Spleen (tissue), 11 donors: Measurements from ENCODE around the gene SERPING1. TPM values are rescaled to one million over a fixed set of nuclear protein-coding genes. Genes with fewer than 3 reads are reported as not detected.

Experiments used
- DNase-seq: peaks from one replicate; pipeline ENCODE4 v3.0.0-alpha.2; 2020
- H3K27ac ChIP-seq, 8 donors: fragments of 200-600 bp; sonication (generic) in 7 of 8; 1 replicate in 4 of 8; 2 replicates in 4 of 8; pipeline versions ENCODE4 v1.5.0 to v1.8.0; 2016 to 2021; ENCODE audit warnings: inconsistent platforms in 4 of 8, mild to moderate bottlenecking in 4 of 8, moderate library complexity in 1 of 8
- H3K27me3 ChIP-seq, 7 donors: fragments of 200-600 bp; sonication (generic) in 6 of 7; replicated peaks in 1 of 7; 1 replicate in 4 of 7; 2 replicates in 3 of 7; pipeline versions ENCODE4 v1.5.0 to v1.8.0; 2016 to 2021; ENCODE audit warnings: inconsistent platforms in 3 of 7, mild to moderate bottlenecking in 1 of 7
- H3K36me3 ChIP-seq, 6 donors: fragments of 200-600 bp; sonication (generic) in 5 of 6; 1 replicate in 4 of 6; 2 replicates in 2 of 6; pipeline versions ENCODE4 v1.5.0 to v1.8.0; 2016 to 2021; ENCODE audit warnings: inconsistent platforms in 2 of 6
- H3K4me1 ChIP-seq, 6 donors: fragments of 200-600 bp; sonication (generic) in 5 of 6; 1 replicate in 3 of 6; 2 replicates in 3 of 6; pipeline versions ENCODE4 v1.5.0 to v1.8.0; 2016 to 2021; ENCODE audit warnings: inconsistent platforms in 3 of 6
- H3K4me3 ChIP-seq, 8 donors: fragments of 200-600 bp; sonication (generic) in 7 of 8; 1 replicate in 4 of 8; 2 replicates in 4 of 8; pipeline versions ENCODE4 v1.5.0 to v1.8.0; 2016 to 2021; ENCODE audit warnings: inconsistent platforms in 4 of 8, mild to moderate bottlenecking in 4 of 8, moderate library complexity in 2 of 8
- H3K9me3 ChIP-seq, 8 donors: fragments of 200-600 bp; sonication (generic) in 7 of 8; 1 replicate in 4 of 8; 2 replicates in 4 of 8; pipeline versions ENCODE4 v1.5.0 to v1.8.0; 2016 to 2021; ENCODE audit warnings: inconsistent platforms in 4 of 8
- POLR2A ChIP-seq, 3 donors: fragments of 450-650 bp; IDR thresholded peaks; one replicate each; pipeline ENCODE4 v1.5.1; 2017; ENCODE audit warnings: antibody characterized with exemption in 3 of 3, mild to moderate bottlenecking in 1 of 3
- POLR2AphosphoS5 ChIP-seq, 3 donors: sonication (generic); formaldehyde crosslinking; IDR thresholded peaks; one replicate each; pipeline ENCODE4 v1.5.1; 2017; ENCODE audit warnings: antibody characterized with exemption in 3 of 3
- WGBS, 5 donors: extraction: QIAGEN DNeasy Blood & Tissue Kit in 3 of 5; methylation state at CpG; one replicate each; pipeline versions ENCODE4 v1.1.5 to v1.1.7; 2013 to 2018; 5-methylcytosine and 5-hydroxymethylcytosine counted together
- intact Hi-C: fragments of 100-400 bp; cut with DNase I; formaldehyde crosslinking; loops from one replicate; pipeline ENCODE4 v1.15.0; 2023; ENCODE audit warnings: low total_unique reads
- polyA plus RNA-seq, 3 donors: library from polyadenylated mRNA; stranded (reverse); fragments of 200-250 nt; gene quantifications; one replicate each; pipeline ENCODE4 v1.2.1, GENCODE V29; 2013
- total RNA-seq, 7 donors: library from RNA; depleted of rRNA in 3 of 7; stranded (reverse); fragments of >200 nt in 3 of 7; fragmentation: NEBNext Ultra II Directional in 4 of 7; extraction: Animal tissue kit (Norgen Biotek cat#: 25700) in 4 of 7; gene quantifications; one replicate each; pipeline versions ENCODE4 v1.1.0 to v1.2.1, GENCODE V29; 2016 to 2021
- TF ChIP-seq, protein P1 (sequence below), 11 experiments: fragments of 200-600 bp in 7 of 11; fragments of 450-650 bp in 4 of 11; sonication (generic) in 4 of 11; IDR thresholded peaks in 8 of 11; conservative IDR thresholded peaks in 3 of 11; 1 replicate in 7 of 11; 2 replicates in 4 of 11; pipeline versions ENCODE4 v1.4.0 to v1.8.0; 2016 to 2021; ENCODE audit warnings: antibody characterized with exemption in 11 of 11, inconsistent platforms in 4 of 11, mild to moderate bottlenecking in 1 of 11
- donor health status: healthy with polysubstance abuse.
- donor health status: DM: no; HTN: no; CAD: no; lungs with moderate emphysema.
- donor health status: DM: no; HTN: no; CAD: no.
- donor health status: Bipolar disorder and iron deficiency.
- donor health status: healthy.
- donor health status: DM: no; HTN: no; CAD: no.
- donor health status: DM: yes; HTN: yes; CAD: no.

SERPING1 gene
- total and polyA plus RNA-seq, 10 donors = 104 to 364 (median 228) TPM

DNA sequence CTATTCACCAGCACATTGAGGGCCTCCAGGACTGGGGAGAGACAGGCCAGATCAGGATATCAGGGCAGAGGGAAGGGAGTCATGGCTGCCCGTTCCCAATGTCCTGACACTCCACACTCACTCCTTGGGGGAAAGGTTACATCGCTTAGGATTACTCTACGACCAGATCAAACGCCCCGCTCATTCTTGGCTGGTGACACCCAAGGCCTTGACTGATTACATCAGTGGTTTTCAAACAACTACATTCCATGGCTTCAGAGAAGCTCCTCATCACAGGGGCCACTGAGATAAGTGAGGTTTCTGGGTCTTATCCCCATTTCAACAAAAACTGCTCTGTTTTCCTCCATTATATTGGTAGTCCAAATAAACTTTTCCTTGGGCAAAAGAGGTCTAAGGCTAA, 45.0 kb upstream of the SERPING1 start:
- TF ChIP-seq POLR2A (IDR thresholded peaks at IDR 0.05) (no peak), POLR2AphosphoS5 (IDR thresholded peaks at IDR 0.05) (no peak)
- TF ChIP-seq, protein P1, sequence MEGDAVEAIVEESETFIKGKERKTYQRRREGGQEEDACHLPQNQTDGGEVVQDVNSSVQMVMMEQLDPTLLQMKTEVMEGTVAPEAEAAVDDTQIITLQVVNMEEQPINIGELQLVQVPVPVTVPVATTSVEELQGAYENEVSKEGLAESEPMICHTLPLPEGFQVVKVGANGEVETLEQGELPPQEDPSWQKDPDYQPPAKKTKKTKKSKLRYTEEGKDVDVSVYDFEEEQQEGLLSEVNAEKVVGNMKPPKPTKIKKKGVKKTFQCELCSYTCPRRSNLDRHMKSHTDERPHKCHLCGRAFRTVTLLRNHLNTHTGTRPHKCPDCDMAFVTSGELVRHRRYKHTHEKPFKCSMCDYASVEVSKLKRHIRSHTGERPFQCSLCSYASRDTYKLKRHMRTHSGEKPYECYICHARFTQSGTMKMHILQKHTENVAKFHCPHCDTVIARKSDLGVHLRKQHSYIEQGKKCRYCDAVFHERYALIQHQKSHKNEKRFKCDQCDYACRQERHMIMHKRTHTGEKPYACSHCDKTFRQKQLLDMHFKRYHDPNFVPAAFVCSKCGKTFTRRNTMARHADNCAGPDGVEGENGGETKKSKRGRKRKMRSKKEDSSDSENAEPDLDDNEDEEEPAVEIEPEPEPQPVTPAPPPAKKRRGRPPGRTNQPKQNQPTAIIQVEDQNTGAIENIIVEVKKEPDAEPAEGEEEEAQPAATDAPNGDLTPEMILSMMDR (IDR thresholded peaks at IDR 0.05 in 8 of 11, conservative IDR thresholded peaks at IDR 0.05 in 3 of 11) = no peak
- H3K27me3 ChIP-seq = no peaks in the 10 kb centered on the region
- DNase-seq = no peak

DNA sequence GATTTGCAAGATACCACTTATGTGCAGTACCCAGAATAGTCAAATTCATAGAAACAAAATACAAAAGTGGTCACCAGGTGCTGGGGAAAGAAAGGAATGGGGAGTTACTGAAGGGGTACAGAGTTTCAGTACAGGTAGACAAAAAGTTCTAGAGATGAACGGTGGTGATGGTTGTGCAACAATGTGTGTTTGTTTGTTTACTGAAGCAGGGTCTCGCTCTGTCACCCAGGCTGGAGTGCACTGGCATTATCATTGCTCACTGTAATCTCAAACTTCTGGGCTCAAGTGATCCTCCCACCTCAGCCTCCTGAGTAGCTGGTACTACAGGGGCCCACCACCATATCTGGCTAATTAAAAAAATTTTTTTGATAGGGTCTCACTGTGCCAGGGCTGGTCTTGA, 42.1 kb upstream of the SERPING1 start:
- Histone ChIP-seq H3K4me1 (peaks cover 0 to 6% (median 2%) of the 10 kb centered on the region in 6 donors), H3K27me3 (no peaks in the 10 kb centered on the region), H3K9me3 (no peaks in the 10 kb centered on the region), H3K27ac (no peak overlapping the region), H3K36me3 (peaks cover 10 to 100% (median 92%) of the 10 kb centered on the region in 6 donors), H3K4me3 (no peak overlapping the region)
- no peak for TF ChIP-seq POLR2A (IDR thresholded peaks at IDR 0.05)
- TF ChIP-seq POLR2AphosphoS5 (IDR thresholded peaks at IDR 0.05) = no peak
- TF ChIP-seq, protein P1 (IDR thresholded peaks at IDR 0.05 in 8 of 11, conservative IDR thresholded peaks at IDR 0.05 in 3 of 11) = no peak
- 79 to 89% (median 85%) methylated on average over 2 of the region's 2 CpGs for WGBS, 5 donors
- DNase-seq = no peak
- intact Hi-C loops = no loop called here

More for the DNA sequence above, 45.0 kb upstream of the SERPING1 start:
- no peak overlapping the region for H3K4me3 ChIP-seq
- peaks cover 0 to 14% (median 10%) of the 10 kb centered on the region in 6 donors for H3K4me1 ChIP-seq
- WGBS, 5 donors = 89 to 95% (median 93%) methylated on average over 5 of the region's 5 CpGs
- H3K36me3 ChIP-seq = peaks cover 8 to 100% (median 84%) of the 10 kb centered on the region in 6 donors
- no peaks in the 10 kb centered on the region for H3K9me3 ChIP-seq
- intact Hi-C loops = no loop called here
- no peak overlapping the region for H3K27ac ChIP-seq

DNA sequence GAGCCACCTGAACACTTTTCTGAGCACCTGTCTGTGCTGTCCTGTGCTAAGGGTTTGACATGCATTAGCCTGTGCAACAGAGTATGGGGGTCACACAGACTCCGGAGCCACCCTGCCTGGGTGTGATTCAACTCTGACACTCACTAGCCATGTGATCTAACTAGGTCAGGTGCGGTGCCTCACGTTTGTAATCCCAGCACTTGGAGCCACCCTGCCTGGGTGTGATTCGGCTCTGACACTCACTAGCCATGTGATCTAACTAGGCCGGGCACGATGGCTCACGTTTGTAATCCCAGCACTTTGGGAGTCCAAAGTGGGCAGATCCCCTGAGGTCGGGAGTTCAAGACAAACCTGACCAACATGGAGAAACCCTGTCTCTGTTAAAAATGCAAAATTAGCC, 41.4 kb upstream of the SERPING1 start:
- no peak for TF ChIP-seq POLR2AphosphoS5 (IDR thresholded peaks at IDR 0.05)
- TF ChIP-seq, protein P1 (IDR thresholded peaks at IDR 0.05 in 8 of 11, conservative IDR thresholded peaks at IDR 0.05 in 3 of 11) = no peak
- TF ChIP-seq POLR2A (IDR thresholded peaks at IDR 0.05) = no peak
- intact Hi-C loops = no loop called here
- Histone ChIP-seq H3K27me3 (no peaks in the 10 kb centered on the region), H3K36me3 (peaks cover 10 to 100% (median 86%) of the 10 kb centered on the region in 6 donors), H3K4me1 (peaks cover 0 to 13% (median 5%) of the 10 kb centered on the region in 6 donors), H3K27ac (no peak overlapping the region), H3K9me3 (no peaks in the 10 kb centered on the region), H3K4me3 (no peak overlapping the region)
- no peak for DNase-seq
- WGBS, 5 donors = 90 to 94% (median 93%) methylated on average over 8 of the region's 8 CpGs

DNA sequence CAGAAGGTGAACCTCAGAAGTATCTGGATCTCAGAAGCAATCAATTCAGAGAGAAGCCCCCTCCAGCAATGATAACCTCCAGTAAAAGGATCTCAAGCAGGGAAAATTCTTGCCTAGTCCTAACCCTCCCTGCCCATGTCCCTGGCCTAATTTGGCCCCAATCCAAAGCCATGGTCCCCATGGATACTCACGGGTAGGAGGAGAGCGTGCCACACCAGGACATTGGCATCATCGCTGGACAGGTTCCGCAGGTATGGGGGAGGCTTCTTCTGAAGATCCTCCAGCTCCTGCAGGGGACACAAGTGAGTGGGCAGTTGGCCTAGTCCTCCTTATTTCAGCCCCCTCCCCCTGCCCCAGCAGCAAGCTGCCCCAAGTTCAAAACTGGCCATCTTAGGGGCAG, 37.3 kb upstream of the SERPING1 start:
- H3K4me3 ChIP-seq = no peak overlapping the region
- no peak overlapping the region for H3K27ac ChIP-seq
- no peaks in the 10 kb centered on the region for H3K9me3 ChIP-seq
- TF ChIP-seq POLR2AphosphoS5 (IDR thresholded peaks at IDR 0.05) = no peak
- TF ChIP-seq, protein P1 (IDR thresholded peaks at IDR 0.05 in 8 of 11, conservative IDR thresholded peaks at IDR 0.05 in 3 of 11) = no peak
- no peak for TF ChIP-seq POLR2A (IDR thresholded peaks at IDR 0.05)
- H3K4me1 ChIP-seq = peaks cover 11 to 54% (median 39%) of the 10 kb centered on the region in 6 donors
- intact Hi-C loops = loop anchor here (5.0 kb wide), 1 partner anchor 97 kb away; the partner anchor contains the start of gene CLP1
- H3K27me3 ChIP-seq = no peaks in the 10 kb centered on the region
- peak; percentile 59 for DNase-seq
- 94 to 98% (median 96%) methylated on average over 4 of the region's 4 CpGs for WGBS, 5 donors
- peaks cover 3 to 100% (median 57%) of the 10 kb centered on the region in 6 donors for H3K36me3 ChIP-seq
